NCI-H2081 treated with DMSO at 0.1 percent for 48 hours (cell line): Measurements from ENCODE around the gene TUBA1B.

Experiments
- DNase-seq: peaks from one replicate; lab custom pipeline; 2025; lab: John Stamatoyannopoulos, UW

Gene TUBA1B

GRCh38 chr12:49089821-49090773 is 41.1 kb downstream of the TUBA1B start:
- DNase-seq: no peak

DNA sequence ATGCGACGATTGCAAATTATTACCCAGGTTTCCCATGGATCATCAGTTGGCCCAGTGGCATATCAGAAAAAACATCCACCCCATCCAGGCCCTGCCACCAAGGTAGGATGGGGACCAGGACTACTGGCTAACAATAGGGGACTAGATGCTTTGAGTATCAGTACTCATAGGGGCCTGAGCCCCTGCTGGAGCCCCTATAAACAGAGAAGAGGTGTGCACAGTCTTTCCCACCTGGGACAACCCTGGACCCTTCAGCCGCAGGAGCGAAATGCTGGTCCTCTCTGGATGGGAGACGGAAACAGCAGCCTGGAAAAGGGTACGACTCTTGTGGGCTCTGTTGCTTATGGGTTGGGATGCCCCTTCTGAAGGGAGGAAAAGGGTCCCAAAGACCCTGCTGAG is 42.3 kb downstream of the TUBA1B start:
- no peak for DNase-seq

DNA sequence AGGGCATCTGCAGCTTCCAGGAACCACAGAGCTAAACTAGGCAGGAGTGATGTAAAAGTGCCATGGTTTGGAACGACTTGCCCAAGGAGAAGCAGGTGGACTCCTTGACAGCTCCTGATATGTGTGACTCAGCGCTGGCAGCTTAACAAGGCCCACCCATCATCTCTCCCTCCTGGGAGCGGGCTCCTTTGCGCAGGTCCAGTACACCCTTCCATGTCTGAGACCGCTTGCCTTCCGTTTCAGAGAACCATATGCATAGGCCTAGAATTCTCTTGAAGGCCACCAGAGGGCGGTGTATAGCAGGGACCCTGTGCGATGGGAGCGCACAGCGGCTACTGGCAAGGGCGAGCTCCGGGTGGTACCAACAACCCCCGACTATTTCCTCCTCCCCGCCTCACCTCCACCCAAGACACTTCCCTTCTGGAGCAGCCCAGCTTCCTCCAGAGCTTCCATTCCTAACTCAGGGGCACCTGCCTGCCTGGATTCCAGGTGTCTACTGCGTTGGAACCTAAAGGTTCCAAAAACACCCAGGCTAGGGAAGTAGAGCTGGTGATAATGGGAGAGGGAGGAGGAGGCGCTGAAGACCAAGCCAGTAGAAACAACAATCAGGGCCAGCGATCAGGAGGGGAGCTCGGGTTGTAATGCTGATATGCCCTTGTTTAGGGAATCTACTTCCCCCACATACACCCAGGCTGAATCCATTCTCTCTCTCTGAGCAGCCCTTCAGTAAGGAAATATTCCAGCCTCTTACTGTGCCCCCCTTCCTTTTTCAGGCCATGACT is 42.9 kb downstream of the TUBA1B start:
- DNase-seq: peak; percentile 84

GRCh38 chr12:49086116-49086515 is 45.1 kb downstream of the TUBA1B start:
- DNase-seq: no peak

- DNase-seq: no peak
Measured at GRCh38 chr12:49084438-49084837, 46.8 kb downstream of the TUBA1B start.

GRCh38 chr12:49079793-49080192 is 51.4 kb downstream of the TUBA1B start:
- DNase-seq: no peak
